A204.1 (cell line): ENCODE data around the gene OGFOD2.
"Not testable (repeated sequence)": the region's sequence is repeated elsewhere in the genome, so short reads cannot be mapped to it uniquely, and the experiment has no call there.

ENCODE experiments used
- FAIRE-seq: peaks from 2 replicates; lab custom pipeline; 2012; peaks lifted over from hg19 to GRCh38; lab: Jason Lieb, UNC

OGFOD2 gene

GRCh38 chr12:122974892-122975789, at the start of gene OGFOD2:
Gene OGFOD2 (plus strand): TSS chr12:122975244. CDS start chr12:122975252, 8 bp downstream.
- no peak for FAIRE-seq

- FAIRE-seq, result no peak
These were observed 47.2 kb upstream of the OGFOD2 start for GRCh38 chr12:122927756-122928403.

- FAIRE-seq, result no peak
These were observed 46.5 kb upstream of the OGFOD2 start for GRCh38 chr12:122928404-122929147.

GRCh38 chr12:122929148-122929538, 45.9 kb upstream of the OGFOD2 start:
- no peak for FAIRE-seq

GRCh38 chr12:122929812-122930211, 45.2 kb upstream of the OGFOD2 start:
- FAIRE-seq, result no peak

- FAIRE-seq, result no peak
These were observed 42.8 kb upstream of the OGFOD2 start for GRCh38 chr12:122932207-122932606.

GRCh38 chr12:122934722-122935121, 40.3 kb upstream of the OGFOD2 start:
- no peak for FAIRE-seq

- no peak for FAIRE-seq
These were observed 39.7 kb upstream of the OGFOD2 start for GRCh38 chr12:122935318-122935717.

- no peak for FAIRE-seq
These were observed 37.4 kb upstream of the OGFOD2 start for GRCh38 chr12:122937622-122938091.

GRCh38 chr12:122939125-122939524, 35.9 kb upstream of the OGFOD2 start:
- FAIRE-seq, result no peak

GRCh38 chr12:122941351-122941750, 33.7 kb upstream of the OGFOD2 start:
- not testable (repeated sequence) for FAIRE-seq

- no peak for FAIRE-seq
These were observed 32.4 kb upstream of the OGFOD2 start for GRCh38 chr12:122942637-122943036.

- FAIRE-seq, result no peak
These were observed 31.8 kb upstream of the OGFOD2 start for GRCh38 chr12:122943196-122943595.

- peak; percentile 3 for FAIRE-seq
These were observed 30.1 kb upstream of the OGFOD2 start for GRCh38 chr12:122944605-122945592.

- FAIRE-seq, result no peak
These were observed 28.2 kb upstream of the OGFOD2 start for GRCh38 chr12:122946690-122947341.

- FAIRE-seq, result no peak
These were observed 27.7 kb upstream of the OGFOD2 start for GRCh38 chr12:122947352-122947792.

GRCh38 chr12:122948605-122949004, 26.4 kb upstream of the OGFOD2 start:
- no peak for FAIRE-seq

- FAIRE-seq, result no peak
These were observed 25.6 kb upstream of the OGFOD2 start for GRCh38 chr12:122949405-122949804.

GRCh38 chr12:122949816-122950675, 25.0 kb upstream of the OGFOD2 start:
- FAIRE-seq, result no peak

- no peak for FAIRE-seq
These were observed 23.6 kb upstream of the OGFOD2 start for GRCh38 chr12:122951406-122951805.
